PFSK-1 (cell line): ENCODE measurements around the gene GASK1A.

ENCODE experiments used
- FOXP2 ChIP-seq: optimal IDR thresholded peaks from 2 replicates; pipeline ENCODE3; 2011; ENCODE audit warnings: borderline replicate concordance, control low read depth, inconsistent platforms; ENCODE audit not compliant: insufficient read depth; ENCODE audit errors: extremely low read length, extremely low read depth
- POLR2AphosphoS5 ChIP-seq: IDR thresholded peaks from 2 replicates; pipeline ENCODE4 v1.6.1; 2012; ENCODE audit warnings: low read depth, mild to moderate bottlenecking, control low read depth, low read length, moderate library complexity
- SIN3A ChIP-seq: IDR thresholded peaks from 2 replicates; pipeline ENCODE4 v1.6.1; 2012; ENCODE audit warnings: mild to moderate bottlenecking, low read length, moderate library complexity, borderline replicate concordance; ENCODE audit not compliant: insufficient read depth
- TAF1 ChIP-seq: IDR thresholded peaks from 2 replicates; pipeline ENCODE4 v1.6.1; 2012; ENCODE audit warnings: low read length, control low read depth, borderline replicate concordance; ENCODE audit not compliant: insufficient read depth
- TF ChIP-seq, protein P1 (sequence below), 2 experiments: IDR thresholded peaks; 2 replicates each; pipeline versions ENCODE4 v1.6.1 to v1.8.0; 2011 to 2012; ENCODE audit warnings: low read depth in 2 of 2, low read length in 2 of 2, control low read depth in 1 of 2, inconsistent platforms in 1 of 2, mild to moderate bottlenecking in 1 of 2, moderate library complexity in 1 of 2; ENCODE audit not compliant: insufficient read depth in 1 of 2

The GASK1A gene

GRCh38 chr3:42970557-42970956, 8.6 kb upstream of the GASK1A start:
- no peak for TF ChIP-seq POLR2AphosphoS5
- no peak for TF ChIP-seq TAF1
- TF ChIP-seq FOXP2, result no peak
- no peak for TF ChIP-seq SIN3A
- TF ChIP-seq, protein P1, sequence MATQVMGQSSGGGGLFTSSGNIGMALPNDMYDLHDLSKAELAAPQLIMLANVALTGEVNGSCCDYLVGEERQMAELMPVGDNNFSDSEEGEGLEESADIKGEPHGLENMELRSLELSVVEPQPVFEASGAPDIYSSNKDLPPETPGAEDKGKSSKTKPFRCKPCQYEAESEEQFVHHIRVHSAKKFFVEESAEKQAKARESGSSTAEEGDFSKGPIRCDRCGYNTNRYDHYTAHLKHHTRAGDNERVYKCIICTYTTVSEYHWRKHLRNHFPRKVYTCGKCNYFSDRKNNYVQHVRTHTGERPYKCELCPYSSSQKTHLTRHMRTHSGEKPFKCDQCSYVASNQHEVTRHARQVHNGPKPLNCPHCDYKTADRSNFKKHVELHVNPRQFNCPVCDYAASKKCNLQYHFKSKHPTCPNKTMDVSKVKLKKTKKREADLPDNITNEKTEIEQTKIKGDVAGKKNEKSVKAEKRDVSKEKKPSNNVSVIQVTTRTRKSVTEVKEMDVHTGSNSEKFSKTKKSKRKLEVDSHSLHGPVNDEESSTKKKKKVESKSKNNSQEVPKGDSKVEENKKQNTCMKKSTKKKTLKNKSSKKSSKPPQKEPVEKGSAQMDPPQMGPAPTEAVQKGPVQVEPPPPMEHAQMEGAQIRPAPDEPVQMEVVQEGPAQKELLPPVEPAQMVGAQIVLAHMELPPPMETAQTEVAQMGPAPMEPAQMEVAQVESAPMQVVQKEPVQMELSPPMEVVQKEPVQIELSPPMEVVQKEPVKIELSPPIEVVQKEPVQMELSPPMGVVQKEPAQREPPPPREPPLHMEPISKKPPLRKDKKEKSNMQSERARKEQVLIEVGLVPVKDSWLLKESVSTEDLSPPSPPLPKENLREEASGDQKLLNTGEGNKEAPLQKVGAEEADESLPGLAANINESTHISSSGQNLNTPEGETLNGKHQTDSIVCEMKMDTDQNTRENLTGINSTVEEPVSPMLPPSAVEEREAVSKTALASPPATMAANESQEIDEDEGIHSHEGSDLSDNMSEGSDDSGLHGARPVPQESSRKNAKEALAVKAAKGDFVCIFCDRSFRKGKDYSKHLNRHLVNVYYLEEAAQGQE (IDR thresholded peaks at IDR 0.05; ENCODE audit: insufficient read depth in 1 of 2, low read depth in 2 of 2, low read length in 2 of 2), result no peak

- no peak for TF ChIP-seq FOXP2
- no peak for TF ChIP-seq SIN3A
- TF ChIP-seq, protein P1 (IDR thresholded peaks at IDR 0.05; ENCODE audit: insufficient read depth in 1 of 2, low read depth in 2 of 2, low read length in 2 of 2), result no peak
- no peak for TF ChIP-seq TAF1
- no peak for TF ChIP-seq POLR2AphosphoS5
Measured at GRCh38 chr3:42970976-42971772, 7.9 kb upstream of the GASK1A start.

DNA sequence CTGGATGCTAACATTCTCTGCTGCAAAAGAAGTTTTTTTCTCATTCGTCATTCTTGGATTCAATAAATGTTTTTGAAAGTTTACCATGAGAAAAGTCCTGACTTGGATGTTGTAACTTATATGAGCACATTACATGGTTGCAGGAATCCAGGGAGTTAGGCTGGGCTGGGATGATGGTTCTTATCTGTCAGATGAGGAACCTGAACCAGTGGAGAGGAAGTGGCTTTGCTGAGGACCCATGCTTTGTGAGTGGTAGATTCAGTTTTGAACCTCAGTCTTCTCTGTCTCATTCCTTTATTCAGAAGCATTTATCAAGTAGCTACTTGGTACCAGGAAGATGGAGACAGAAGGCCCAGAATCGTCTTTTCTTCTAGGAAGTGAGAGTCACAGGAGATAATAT, 3.7 kb upstream of the GASK1A start:
- no peak for TF ChIP-seq FOXP2
- TF ChIP-seq TAF1, result no peak
- TF ChIP-seq, protein P1 (IDR thresholded peaks at IDR 0.05; ENCODE audit: insufficient read depth in 1 of 2, low read depth in 2 of 2, low read length in 2 of 2), result no peak
- no peak for TF ChIP-seq POLR2AphosphoS5
- no peak for TF ChIP-seq SIN3A

GRCh38 chr3:42975955-42976354, 3.2 kb upstream of the GASK1A start:
- TF ChIP-seq SIN3A (no peak), TAF1 (no peak), POLR2AphosphoS5 (no peak), FOXP2 (no peak)
- TF ChIP-seq, protein P1 (IDR thresholded peaks at IDR 0.05; ENCODE audit: insufficient read depth in 1 of 2, low read depth in 2 of 2, low read length in 2 of 2), result no peak
